Spleen (tissue), 11 donors: ENCODE measurements around the gene BMX. TPM values are rescaled to one million over a fixed set of nuclear protein-coding genes. Genes with fewer than 3 reads are reported as not detected.

Experiments
- DNase-seq: peaks from one replicate; pipeline ENCODE4 v3.0.0-alpha.2; 2020
- H3K27ac ChIP-seq, 8 donors: fragments of 200-600 bp; sonication (generic) in 7 of 8; 1 replicate in 4 of 8; 2 replicates in 4 of 8; pipeline versions ENCODE4 v1.5.0 to v1.8.0; 2016 to 2021; ENCODE audit warnings: inconsistent platforms in 4 of 8, mild to moderate bottlenecking in 4 of 8, moderate library complexity in 1 of 8
- H3K27me3 ChIP-seq, 7 donors: fragments of 200-600 bp; sonication (generic) in 6 of 7; replicated peaks in 1 of 7; 1 replicate in 4 of 7; 2 replicates in 3 of 7; pipeline versions ENCODE4 v1.5.0 to v1.8.0; 2016 to 2021; ENCODE audit warnings: inconsistent platforms in 3 of 7, mild to moderate bottlenecking in 1 of 7
- H3K36me3 ChIP-seq, 6 donors: fragments of 200-600 bp; sonication (generic) in 5 of 6; 1 replicate in 4 of 6; 2 replicates in 2 of 6; pipeline versions ENCODE4 v1.5.0 to v1.8.0; 2016 to 2021; ENCODE audit warnings: inconsistent platforms in 2 of 6
- H3K4me1 ChIP-seq, 6 donors: fragments of 200-600 bp; sonication (generic) in 5 of 6; 1 replicate in 3 of 6; 2 replicates in 3 of 6; pipeline versions ENCODE4 v1.5.0 to v1.8.0; 2016 to 2021; ENCODE audit warnings: inconsistent platforms in 3 of 6
- H3K4me3 ChIP-seq, 8 donors: fragments of 200-600 bp; sonication (generic) in 7 of 8; 1 replicate in 4 of 8; 2 replicates in 4 of 8; pipeline versions ENCODE4 v1.5.0 to v1.8.0; 2016 to 2021; ENCODE audit warnings: inconsistent platforms in 4 of 8, mild to moderate bottlenecking in 4 of 8, moderate library complexity in 2 of 8
- H3K9me3 ChIP-seq, 8 donors: fragments of 200-600 bp; sonication (generic) in 7 of 8; 1 replicate in 4 of 8; 2 replicates in 4 of 8; pipeline versions ENCODE4 v1.5.0 to v1.8.0; 2016 to 2021; ENCODE audit warnings: inconsistent platforms in 4 of 8
- POLR2A ChIP-seq, 3 donors: fragments of 450-650 bp; IDR thresholded peaks; one replicate each; pipeline ENCODE4 v1.5.1; 2017; ENCODE audit warnings: antibody characterized with exemption in 3 of 3, mild to moderate bottlenecking in 1 of 3
- POLR2AphosphoS5 ChIP-seq, 3 donors: sonication (generic); formaldehyde crosslinking; IDR thresholded peaks; one replicate each; pipeline ENCODE4 v1.5.1; 2017; ENCODE audit warnings: antibody characterized with exemption in 3 of 3
- WGBS, 5 donors: extraction: QIAGEN DNeasy Blood & Tissue Kit in 3 of 5; methylation state at CpG; one replicate each; pipeline versions ENCODE4 v1.1.5 to v1.1.7; 2013 to 2018; 5-methylcytosine and 5-hydroxymethylcytosine counted together
- intact Hi-C: fragments of 100-400 bp; cut with DNase I; formaldehyde crosslinking; loops from one replicate; pipeline ENCODE4 v1.15.0; 2023; ENCODE audit warnings: low total_unique reads
- polyA plus RNA-seq, 3 donors: library from polyadenylated mRNA; stranded (reverse); fragments of 200-250 nt; gene quantifications; one replicate each; pipeline ENCODE4 v1.2.1, GENCODE V29; 2013
- total RNA-seq, 7 donors: library from RNA; depleted of rRNA in 3 of 7; stranded (reverse); fragments of >200 nt in 3 of 7; fragmentation: NEBNext Ultra II Directional in 4 of 7; extraction: Animal tissue kit (Norgen Biotek cat#: 25700) in 4 of 7; gene quantifications; one replicate each; pipeline versions ENCODE4 v1.1.0 to v1.2.1, GENCODE V29; 2016 to 2021
- TF ChIP-seq, protein P1 (sequence below), 11 experiments: fragments of 200-600 bp in 7 of 11; fragments of 450-650 bp in 4 of 11; sonication (generic) in 4 of 11; IDR thresholded peaks in 8 of 11; conservative IDR thresholded peaks in 3 of 11; 1 replicate in 7 of 11; 2 replicates in 4 of 11; pipeline versions ENCODE4 v1.4.0 to v1.8.0; 2016 to 2021; ENCODE audit warnings: antibody characterized with exemption in 11 of 11, inconsistent platforms in 4 of 11, mild to moderate bottlenecking in 1 of 11
- donor health status: healthy with polysubstance abuse.
- donor health status: DM: no; HTN: no; CAD: no; lungs with moderate emphysema.
- donor health status: DM: no; HTN: no; CAD: no.
- donor health status: Bipolar disorder and iron deficiency.
- donor health status: healthy.
- donor health status: DM: no; HTN: no; CAD: no.
- donor health status: DM: yes; HTN: yes; CAD: no.

The BMX gene
- total and polyA plus RNA-seq, 10 donors, result 0.67 to 7.4 (median 2.6) TPM

GRCh38 chrX:15549189-15550012 is 48.8 kb downstream of the BMX start:
- Histone ChIP-seq H3K27me3 (peaks cover 0 to 10% (median 0%) of the 10 kb centered on the region in 7 donors), H3K36me3 (no peaks in the 10 kb centered on the region), H3K4me1 (no peaks in the 10 kb centered on the region), H3K9me3 (no peaks in the 10 kb centered on the region), H3K4me3 (no peak overlapping the region), H3K27ac (peak overlapping the region in 3 of 8 donors; percentile 20 to 42 (median 30))
- WGBS, 5 donors, result 58 to 83% (median 70%) methylated on average over 2 to 8 of the region's 8 CpGs
- TF ChIP-seq POLR2AphosphoS5 (IDR thresholded peaks at IDR 0.05) (no peak), POLR2A (IDR thresholded peaks at IDR 0.05) (no peak)
- intact Hi-C loops, result no loop called here
- DNase-seq, result no peak

DNA sequence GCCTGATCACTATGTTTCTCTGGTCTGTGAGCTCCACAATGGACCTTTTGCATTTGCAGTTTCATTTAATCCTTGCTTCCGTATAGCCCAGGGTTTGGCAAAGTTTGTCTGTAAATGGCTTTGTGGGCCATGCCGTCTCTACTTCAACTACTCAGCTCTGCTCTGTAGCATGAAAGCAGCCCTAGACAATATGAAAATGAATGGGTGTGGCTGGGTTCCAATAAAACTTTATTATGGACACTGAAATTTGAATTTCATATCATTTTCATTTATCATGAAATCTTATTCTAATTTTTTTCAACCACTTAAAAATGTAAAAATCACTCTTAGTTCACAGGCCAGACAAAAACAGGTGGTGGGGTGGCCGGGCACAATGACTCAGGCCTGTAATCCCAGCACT is 58.6 kb downstream of the BMX start:
- H3K4me3 ChIP-seq, result no peak overlapping the region
- H3K9me3 ChIP-seq, result no peaks in the 10 kb centered on the region
- H3K27ac ChIP-seq, result no peak overlapping the region
- H3K36me3 ChIP-seq, result no peaks in the 10 kb centered on the region
- intact Hi-C loops, result no loop called here
- H3K27me3 ChIP-seq, result peaks cover 0 to 16% (median 0%) of the 10 kb centered on the region in 7 donors
- 76 to 90% (median 86%) methylated on average over 3 of the region's 3 CpGs for WGBS, 5 donors
- TF ChIP-seq POLR2A (IDR thresholded peaks at IDR 0.05) (no peak), POLR2AphosphoS5 (IDR thresholded peaks at IDR 0.05) (no peak)
- TF ChIP-seq, protein P1, sequence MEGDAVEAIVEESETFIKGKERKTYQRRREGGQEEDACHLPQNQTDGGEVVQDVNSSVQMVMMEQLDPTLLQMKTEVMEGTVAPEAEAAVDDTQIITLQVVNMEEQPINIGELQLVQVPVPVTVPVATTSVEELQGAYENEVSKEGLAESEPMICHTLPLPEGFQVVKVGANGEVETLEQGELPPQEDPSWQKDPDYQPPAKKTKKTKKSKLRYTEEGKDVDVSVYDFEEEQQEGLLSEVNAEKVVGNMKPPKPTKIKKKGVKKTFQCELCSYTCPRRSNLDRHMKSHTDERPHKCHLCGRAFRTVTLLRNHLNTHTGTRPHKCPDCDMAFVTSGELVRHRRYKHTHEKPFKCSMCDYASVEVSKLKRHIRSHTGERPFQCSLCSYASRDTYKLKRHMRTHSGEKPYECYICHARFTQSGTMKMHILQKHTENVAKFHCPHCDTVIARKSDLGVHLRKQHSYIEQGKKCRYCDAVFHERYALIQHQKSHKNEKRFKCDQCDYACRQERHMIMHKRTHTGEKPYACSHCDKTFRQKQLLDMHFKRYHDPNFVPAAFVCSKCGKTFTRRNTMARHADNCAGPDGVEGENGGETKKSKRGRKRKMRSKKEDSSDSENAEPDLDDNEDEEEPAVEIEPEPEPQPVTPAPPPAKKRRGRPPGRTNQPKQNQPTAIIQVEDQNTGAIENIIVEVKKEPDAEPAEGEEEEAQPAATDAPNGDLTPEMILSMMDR (IDR thresholded peaks at IDR 0.05 in 8 of 11, conservative IDR thresholded peaks at IDR 0.05 in 3 of 11), result no peak
- DNase-seq, result no peak
- H3K4me1 ChIP-seq, result no peaks in the 10 kb centered on the region

- Histone ChIP-seq H3K27me3 (peaks cover 0 to 23% (median 0%) of the 10 kb centered on the region in 7 donors), H3K27ac (no peak overlapping the region), H3K36me3 (no peaks in the 10 kb centered on the region), H3K9me3 (no peaks in the 10 kb centered on the region), H3K4me3 (no peak overlapping the region), H3K4me1 (no peaks in the 10 kb centered on the region)
- 67 to 92% (median 89%) methylated on average over 3 of the region's 3 CpGs for WGBS, 5 donors
- no peak for DNase-seq
- intact Hi-C loops, result no loop called here
- TF ChIP-seq POLR2A (IDR thresholded peaks at IDR 0.05) (no peak), POLR2AphosphoS5 (IDR thresholded peaks at IDR 0.05) (no peak)
- TF ChIP-seq, protein P1 (IDR thresholded peaks at IDR 0.05 in 8 of 11, conservative IDR thresholded peaks at IDR 0.05 in 3 of 11), result no peak
Measured at GRCh38 chrX:15560924-15561323, 60.3 kb downstream of the BMX start.

GRCh38 chrX:15563056-15563455 is 62.4 kb downstream of the BMX start:
- intact Hi-C loops, result no loop called here
- H3K27me3 ChIP-seq, result peaks cover 0 to 41% (median 3%) of the 10 kb centered on the region in 7 donors
- H3K4me1 ChIP-seq, result no peaks in the 10 kb centered on the region
- DNase-seq, result no peak
- 67 to 86% (median 78%) methylated on average over 7 of the region's 7 CpGs for WGBS, 5 donors
- H3K9me3 ChIP-seq, result no peaks in the 10 kb centered on the region
- no peaks in the 10 kb centered on the region for H3K36me3 ChIP-seq
- H3K4me3 ChIP-seq, result no peak overlapping the region
- no peak overlapping the region for H3K27ac ChIP-seq
- no peak for TF ChIP-seq POLR2A (IDR thresholded peaks at IDR 0.05)
- TF ChIP-seq, protein P1 (IDR thresholded peaks at IDR 0.05 in 8 of 11, conservative IDR thresholded peaks at IDR 0.05 in 3 of 11), result no peak
- no peak for TF ChIP-seq POLR2AphosphoS5 (IDR thresholded peaks at IDR 0.05)
